Liver (tissue), 3 donors: ENCODE data around the gene AAGAB.

Experiments used
- CTCF ChIP-seq: fragments of 150-350 bp; IDR thresholded peaks from 2 replicates; pipeline ENCODE4 v1.5.1; 2017; ENCODE audit warnings: improper control_type of control experiment, low read depth, low read length; ENCODE audit not compliant: missing input control
- EGR1 ChIP-seq, 2 donors: IDR thresholded peaks; 2 replicates each; pipeline ENCODE4 v1.6.1; 2016 to 2018; ENCODE audit warnings: antibody characterized with exemption in 2 of 2, low read depth in 2 of 2
- GABPA ChIP-seq, 2 donors: IDR thresholded peaks in 1 of 2; conservative IDR thresholded peaks in 1 of 2; 2 replicates each; pipeline ENCODE4 v1.6.1; 2016; ENCODE audit warnings: antibody characterized with exemption in 2 of 2, mild to moderate bottlenecking in 1 of 2, moderate library complexity in 1 of 2
- HNF4A ChIP-seq, 2 donors: conservative IDR thresholded peaks; 2 replicates each; pipeline ENCODE4 v1.6.1; 2016; ENCODE audit warnings: antibody characterized with exemption in 2 of 2, mild to moderate bottlenecking in 2 of 2
- JUND ChIP-seq, 2 donors: IDR thresholded peaks; 2 replicates each; pipeline ENCODE4 v1.6.1; 2016; ENCODE audit warnings: antibody characterized with exemption in 2 of 2
- MAX ChIP-seq: IDR thresholded peaks from 2 replicates; pipeline ENCODE4 v1.6.1; 2016; ENCODE audit warnings: antibody characterized with exemption
- RXRA ChIP-seq, 2 donors: IDR thresholded peaks; 2 replicates each; pipeline ENCODE4 v1.6.1; 2017 to 2018; ENCODE audit warnings: antibody characterized with exemption in 2 of 2, mild to moderate bottlenecking in 1 of 2
- TAF1 ChIP-seq: conservative IDR thresholded peaks from 2 replicates; pipeline ENCODE4 v1.6.1; 2016; ENCODE audit warnings: antibody characterized with exemption, mild to moderate bottlenecking
- YY1 ChIP-seq: IDR thresholded peaks from 2 replicates; pipeline ENCODE4 v1.6.1; 2016; ENCODE audit warnings: antibody characterized with exemption, mild to moderate bottlenecking
- TF ChIP-seq, protein P1 (sequence below): IDR thresholded peaks from 2 replicates; pipeline ENCODE4 v1.6.1; 2016; ENCODE audit warnings: antibody characterized with exemption, mild to moderate bottlenecking
- donor health status: healthy.
- donor health status: healthy.

GRCh38 chr15:67199391-67199790, 55.1 kb downstream of the AAGAB start:
- TF ChIP-seq CTCF: no peak
- no peak for TF ChIP-seq YY1
- TF ChIP-seq MAX: no peak
- TF ChIP-seq GABPA (IDR thresholded peaks at IDR 0.05 in 1 of 2, conservative IDR thresholded peaks at IDR 0.05 in 1 of 2): no peak
- no peak for TF ChIP-seq JUND (IDR thresholded peaks at IDR 0.05)
- no peak for TF ChIP-seq TAF1
- TF ChIP-seq EGR1 (IDR thresholded peaks at IDR 0.05; ENCODE audit: low read depth in 2 of 2): no peak
- no peak for TF ChIP-seq HNF4A (conservative IDR thresholded peaks at IDR 0.05)
- TF ChIP-seq, protein P1, sequence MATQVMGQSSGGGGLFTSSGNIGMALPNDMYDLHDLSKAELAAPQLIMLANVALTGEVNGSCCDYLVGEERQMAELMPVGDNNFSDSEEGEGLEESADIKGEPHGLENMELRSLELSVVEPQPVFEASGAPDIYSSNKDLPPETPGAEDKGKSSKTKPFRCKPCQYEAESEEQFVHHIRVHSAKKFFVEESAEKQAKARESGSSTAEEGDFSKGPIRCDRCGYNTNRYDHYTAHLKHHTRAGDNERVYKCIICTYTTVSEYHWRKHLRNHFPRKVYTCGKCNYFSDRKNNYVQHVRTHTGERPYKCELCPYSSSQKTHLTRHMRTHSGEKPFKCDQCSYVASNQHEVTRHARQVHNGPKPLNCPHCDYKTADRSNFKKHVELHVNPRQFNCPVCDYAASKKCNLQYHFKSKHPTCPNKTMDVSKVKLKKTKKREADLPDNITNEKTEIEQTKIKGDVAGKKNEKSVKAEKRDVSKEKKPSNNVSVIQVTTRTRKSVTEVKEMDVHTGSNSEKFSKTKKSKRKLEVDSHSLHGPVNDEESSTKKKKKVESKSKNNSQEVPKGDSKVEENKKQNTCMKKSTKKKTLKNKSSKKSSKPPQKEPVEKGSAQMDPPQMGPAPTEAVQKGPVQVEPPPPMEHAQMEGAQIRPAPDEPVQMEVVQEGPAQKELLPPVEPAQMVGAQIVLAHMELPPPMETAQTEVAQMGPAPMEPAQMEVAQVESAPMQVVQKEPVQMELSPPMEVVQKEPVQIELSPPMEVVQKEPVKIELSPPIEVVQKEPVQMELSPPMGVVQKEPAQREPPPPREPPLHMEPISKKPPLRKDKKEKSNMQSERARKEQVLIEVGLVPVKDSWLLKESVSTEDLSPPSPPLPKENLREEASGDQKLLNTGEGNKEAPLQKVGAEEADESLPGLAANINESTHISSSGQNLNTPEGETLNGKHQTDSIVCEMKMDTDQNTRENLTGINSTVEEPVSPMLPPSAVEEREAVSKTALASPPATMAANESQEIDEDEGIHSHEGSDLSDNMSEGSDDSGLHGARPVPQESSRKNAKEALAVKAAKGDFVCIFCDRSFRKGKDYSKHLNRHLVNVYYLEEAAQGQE: no peak
- TF ChIP-seq RXRA (IDR thresholded peaks at IDR 0.05): no peak
